Measurements from ENCODE around the gene ZNF267. TPM values are rescaled to one million over a fixed set of nuclear protein-coding genes. Genes with fewer than 3 reads are reported as not detected.
A peak's percentile ranks its signal among the peaks of the same experiment; 100 is the strongest.

Gene ZNF267
- total RNA-seq, 4 donors from 2014 or later = 6.5 to 13.3 (median 8.2) TPM

- H3K36me3 ChIP-seq = no peaks in the 10 kb centered on the region
- H3K27me3 ChIP-seq = no peaks in the 10 kb centered on the region
- peaks cover 0 to 8% of the 10 kb centered on the region in 2 donors for H3K4me1 ChIP-seq
- DNase-seq (no peak), ATAC-seq (no peak)
- no peak overlapping the region for H3K27ac ChIP-seq
- TF ChIP-seq POLR2A (IDR thresholded peaks at IDR 0.05) (no peak), CTCF (IDR thresholded peaks at IDR 0.05 in 4 of 5, conservative IDR thresholded peaks at IDR 0.05 in 1 of 5) (no peak)
- H3K4me3 ChIP-seq = no peak overlapping the region
- intact Hi-C loops (cut with DNase I; ENCODE audit: low total_unique reads) (loop anchor here (2.0 to 10.0 kb wide), 2 partner anchors 883 to 1023 kb away; partner anchors contain the start of gene HSD3B7), in situ Hi-C loops (cut with MboI; ENCODE audit: low sequenced_read_pairs in 4 of 4) (loop anchor here (25.0 kb wide), 5 partner anchors 356 to 1031 kb away; partner anchors contain the start of genes HSD3B7 (in 3 of the 4), FUS (in 2 of the 4), RUSF1 (in 2 of the 4) and STX1B (in 1 of the 4))
- no peaks in the 10 kb centered on the region for H3K9me3 ChIP-seq
Observed at GRCh38 chr16:31868164-31868563, 5.4 kb upstream of the ZNF267 start.

- no peaks in the 10 kb centered on the region for H3K9me3 ChIP-seq
- no peaks in the 10 kb centered on the region for H3K36me3 ChIP-seq
- TF ChIP-seq POLR2A (IDR thresholded peaks at IDR 0.05) = no peak
- TF ChIP-seq CTCF (IDR thresholded peaks at IDR 0.05 in 4 of 5, conservative IDR thresholded peaks at IDR 0.05 in 1 of 5) = peak; percentile 63 to 85 (median 79)
- H3K27ac ChIP-seq = no peak overlapping the region
- DNase-seq (peak; percentile 48 to 66), ATAC-seq (peak; percentile 69 to 77)
- H3K27me3 ChIP-seq = no peaks in the 10 kb centered on the region
- H3K4me3 ChIP-seq = no peak overlapping the region
- intact Hi-C loops (cut with DNase I; ENCODE audit: low total_unique reads) = loop anchor here (2.0 to 10.0 kb wide), 2 partner anchors 884 to 1024 kb away; partner anchors contain the start of gene HSD3B7
- peaks cover 0 to 8% of the 10 kb centered on the region in 2 donors for H3K4me1 ChIP-seq
- in situ Hi-C loops (cut with MboI; ENCODE audit: low sequenced_read_pairs in 4 of 4) = loop anchor here (25.0 kb wide), 5 partner anchors 356 to 1031 kb away; partner anchors contain the start of genes HSD3B7 (in 3 of the 4), FUS (in 2 of the 4), RUSF1 (in 2 of the 4) and STX1B (in 1 of the 4)
Observed at GRCh38 chr16:31868691-31869167, 4.9 kb upstream of the ZNF267 start.

- Histone ChIP-seq H3K36me3 (no peaks in the 10 kb centered on the region), H3K9me3 (no peaks in the 10 kb centered on the region), H3K27ac (peak overlapping the region in 1 of 4 donors; percentile 35), H3K27me3 (no peaks in the 10 kb centered on the region), H3K4me1 (peaks cover 4 to 10% of the 10 kb centered on the region in 2 donors), H3K4me3 (no peak overlapping the region)
- ATAC-seq (peak; percentile 23 to 25), DNase-seq (peak; percentile 31 to 52)
- in situ Hi-C loops (cut with MboI; ENCODE audit: low sequenced_read_pairs in 4 of 4) = loop anchor here (25.0 kb wide), 5 partner anchors 357 to 1032 kb away; partner anchors contain the start of genes HSD3B7 (in 3 of the 4), FUS (in 2 of the 4), RUSF1 (in 2 of the 4) and STX1B (in 1 of the 4)
- TF ChIP-seq POLR2A (IDR thresholded peaks at IDR 0.05) (no peak), CTCF (IDR thresholded peaks at IDR 0.05 in 4 of 5, conservative IDR thresholded peaks at IDR 0.05 in 1 of 5) (no peak)
- intact Hi-C loops (cut with DNase I; ENCODE audit: low total_unique reads) = loop anchor here (2.0 to 10.0 kb wide), 4 partner anchors 365 to 1025 kb away; partner anchors contain the start of genes HSD3B7, RUSF1 and TGFB1I1
Observed at GRCh38 chr16:31869511-31870201, 4.0 kb upstream of the ZNF267 start.

GRCh38 chr16:31870809-31871208, 2.8 kb upstream of the ZNF267 start:
- no peak for TF ChIP-seq CTCF (IDR thresholded peaks at IDR 0.05 in 4 of 5, conservative IDR thresholded peaks at IDR 0.05 in 1 of 5)
- TF ChIP-seq POLR2A (IDR thresholded peaks at IDR 0.05) = no peak
- in situ Hi-C loops (cut with MboI; ENCODE audit: low sequenced_read_pairs in 4 of 4) = loop anchor here (25.0 kb wide), 5 partner anchors 359 to 1034 kb away; partner anchors contain the start of genes HSD3B7 (in 3 of the 4), FUS (in 2 of the 4), RUSF1 (in 2 of the 4) and STX1B (in 1 of the 4)
- Histone ChIP-seq H3K4me3 (no peak overlapping the region), H3K9me3 (no peaks in the 10 kb centered on the region), H3K4me1 (peaks cover 15 to 22% of the 10 kb centered on the region in 2 donors), H3K27ac (no peak overlapping the region), H3K27me3 (no peaks in the 10 kb centered on the region), H3K36me3 (no peaks in the 10 kb centered on the region)
- intact Hi-C loops (cut with DNase I; ENCODE audit: low total_unique reads) = loop anchor here (5.0 to 10.0 kb wide), 2 partner anchors 366 to 399 kb away; partner anchors contain the start of genes RUSF1 and TGFB1I1
- ATAC-seq (no peak), DNase-seq (no peak)
